Subcutaneous adipose tissue (tissue), 4 donors: ENCODE measurements around the gene KCNQ5. TPM values are rescaled to one million over a fixed set of nuclear protein-coding genes. Genes with fewer than 3 reads are reported as not detected.

Experiments
- total RNA-seq, 4 donors: library from RNA; depleted of rRNA; stranded (reverse); fragments of >200 nt; gene quantifications; one replicate each; pipeline ENCODE4 v1.1.0, GENCODE V29; 2016
- TF ChIP-seq, protein P1 (sequence below): fragments of 450-650 bp; IDR thresholded peaks from one replicate; pipeline ENCODE4 v1.5.1; 2016; ENCODE audit warnings: low read depth, mild to moderate bottlenecking, control low read depth, antibody characterized with exemption, moderate library complexity

KCNQ5 gene
- total RNA-seq, 4 donors from 2014 or later: 0.17 TPM; not detected in 3

DNA sequence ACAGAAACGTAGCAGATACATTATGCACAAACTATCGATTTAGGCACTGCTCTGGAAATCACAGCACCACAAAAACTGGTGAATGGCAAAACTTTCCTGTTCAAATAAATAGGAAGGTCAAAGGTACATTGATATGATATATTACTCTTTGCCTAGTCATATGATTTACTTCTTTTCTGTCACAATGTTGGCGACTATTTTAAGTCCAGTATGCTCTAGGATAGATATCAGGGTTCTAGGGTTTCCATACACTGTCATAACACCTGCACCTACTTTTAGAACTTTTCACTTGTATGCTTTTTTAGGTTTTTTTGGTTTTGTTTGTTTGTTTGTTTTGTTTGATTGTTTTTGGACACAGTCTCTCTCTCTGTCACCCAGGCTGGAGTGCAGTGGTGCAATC is 578.4 kb downstream of the KCNQ5 start:
- TF ChIP-seq, protein P1, sequence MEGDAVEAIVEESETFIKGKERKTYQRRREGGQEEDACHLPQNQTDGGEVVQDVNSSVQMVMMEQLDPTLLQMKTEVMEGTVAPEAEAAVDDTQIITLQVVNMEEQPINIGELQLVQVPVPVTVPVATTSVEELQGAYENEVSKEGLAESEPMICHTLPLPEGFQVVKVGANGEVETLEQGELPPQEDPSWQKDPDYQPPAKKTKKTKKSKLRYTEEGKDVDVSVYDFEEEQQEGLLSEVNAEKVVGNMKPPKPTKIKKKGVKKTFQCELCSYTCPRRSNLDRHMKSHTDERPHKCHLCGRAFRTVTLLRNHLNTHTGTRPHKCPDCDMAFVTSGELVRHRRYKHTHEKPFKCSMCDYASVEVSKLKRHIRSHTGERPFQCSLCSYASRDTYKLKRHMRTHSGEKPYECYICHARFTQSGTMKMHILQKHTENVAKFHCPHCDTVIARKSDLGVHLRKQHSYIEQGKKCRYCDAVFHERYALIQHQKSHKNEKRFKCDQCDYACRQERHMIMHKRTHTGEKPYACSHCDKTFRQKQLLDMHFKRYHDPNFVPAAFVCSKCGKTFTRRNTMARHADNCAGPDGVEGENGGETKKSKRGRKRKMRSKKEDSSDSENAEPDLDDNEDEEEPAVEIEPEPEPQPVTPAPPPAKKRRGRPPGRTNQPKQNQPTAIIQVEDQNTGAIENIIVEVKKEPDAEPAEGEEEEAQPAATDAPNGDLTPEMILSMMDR: no peak

DNA sequence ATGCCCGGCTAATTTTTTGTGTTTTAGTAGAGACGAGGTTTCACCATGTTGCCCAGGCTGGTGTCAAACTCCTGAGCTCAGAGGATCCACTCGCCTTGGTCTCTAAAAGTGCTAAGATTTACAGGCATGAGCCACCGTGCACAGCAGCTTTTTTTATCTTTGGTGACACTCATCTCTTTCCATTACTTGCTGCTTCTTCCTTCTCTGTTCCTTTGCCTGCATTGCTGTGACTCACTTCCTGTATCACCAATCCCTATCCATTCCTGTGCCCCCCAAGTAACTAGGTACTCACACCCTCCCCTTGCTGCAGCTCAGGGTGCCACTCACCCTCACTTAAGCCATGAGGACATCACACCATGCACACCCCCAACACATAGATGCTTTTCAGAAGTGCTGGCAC is 578.9 kb downstream of the KCNQ5 start:
- TF ChIP-seq, protein P1: no peak

DNA sequence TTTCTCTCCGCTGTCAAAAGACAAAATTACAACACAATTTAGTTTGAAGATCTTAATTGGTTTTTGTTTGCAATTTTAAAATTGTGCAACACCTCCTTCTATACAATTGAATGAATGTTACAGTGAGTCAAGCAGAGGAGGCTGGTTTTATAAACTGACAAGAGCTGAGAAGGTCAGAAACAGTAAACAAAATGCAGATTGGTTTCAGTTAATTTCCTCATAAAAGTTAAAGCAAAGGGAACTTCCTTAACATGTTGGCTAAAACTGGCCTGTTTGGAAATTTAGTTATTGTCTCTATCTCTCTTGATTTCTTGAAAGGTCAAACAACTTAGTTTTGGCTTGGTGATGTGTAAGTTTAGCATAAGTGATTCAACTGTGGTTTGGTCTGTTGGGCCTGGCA is 581.2 kb downstream of the KCNQ5 start:
- TF ChIP-seq, protein P1: no peak

DNA sequence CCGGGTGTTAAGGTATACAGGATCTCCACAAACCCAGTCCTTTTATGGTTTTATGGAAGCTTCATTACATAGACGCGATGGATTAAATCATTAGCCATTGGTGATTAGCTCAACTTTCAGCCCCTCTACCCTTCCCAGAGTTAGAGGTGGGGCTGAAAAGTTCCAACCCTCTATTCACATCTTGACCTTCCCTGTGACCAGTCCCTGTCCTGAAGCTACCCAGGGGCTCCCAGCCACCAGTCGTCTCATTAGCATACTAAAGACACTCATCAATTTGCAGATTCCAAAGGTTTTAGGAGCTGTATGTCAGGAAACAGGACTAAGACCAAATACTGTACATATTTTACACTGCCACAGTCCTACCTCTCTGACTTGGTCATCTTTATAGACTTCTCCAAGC is 582.4 kb downstream of the KCNQ5 start:
- TF ChIP-seq, protein P1: no peak

DNA sequence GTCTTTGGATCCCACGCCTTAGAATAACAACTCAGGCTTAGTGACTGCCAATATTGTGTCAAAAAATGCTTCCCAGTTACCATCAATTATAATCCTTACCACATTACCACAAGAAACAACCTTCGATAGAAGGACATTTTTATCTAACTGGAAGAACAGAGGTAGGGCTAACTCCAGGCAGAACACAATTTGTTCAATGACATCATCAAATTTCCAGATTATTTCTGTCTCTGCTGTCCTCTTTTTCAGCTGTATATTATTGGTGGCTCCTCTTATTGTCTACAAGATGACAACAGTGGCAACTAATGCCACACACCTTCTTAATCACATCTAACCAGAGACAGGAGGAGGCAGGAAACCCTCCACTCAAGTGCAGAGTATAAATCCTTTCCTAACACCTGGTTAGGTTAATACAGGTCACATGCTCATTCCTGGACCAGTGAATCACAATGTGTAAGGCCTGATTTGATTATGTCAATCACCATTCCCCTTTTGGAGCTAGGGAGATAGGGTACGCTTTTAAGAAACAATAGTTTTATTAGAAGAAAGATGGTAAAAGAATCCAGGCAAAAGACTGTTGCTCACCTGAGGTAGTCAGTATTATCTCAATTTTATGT is 585.5 kb downstream of the KCNQ5 start:
- TF ChIP-seq, protein P1: no peak

DNA sequence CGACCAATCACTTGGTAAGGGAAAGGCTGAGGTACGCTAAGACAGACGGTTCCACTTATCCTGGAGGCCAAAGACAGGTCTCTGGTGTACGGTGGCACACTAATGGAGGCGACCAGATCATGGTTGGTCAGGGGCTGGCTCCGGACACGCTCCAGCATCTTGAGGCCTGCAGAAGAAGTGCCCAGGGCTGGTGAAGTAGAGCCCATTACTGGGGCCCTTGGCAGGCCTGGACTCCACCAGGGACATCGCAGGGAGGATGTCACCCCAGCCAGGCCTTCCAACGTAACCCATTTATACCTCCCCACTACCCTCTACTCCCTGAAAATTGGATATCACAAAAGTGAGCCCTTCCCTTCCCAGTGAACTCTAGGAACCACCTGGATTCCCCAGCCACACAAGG is 587.3 kb downstream of the KCNQ5 start:
- TF ChIP-seq, protein P1: no peak

DNA sequence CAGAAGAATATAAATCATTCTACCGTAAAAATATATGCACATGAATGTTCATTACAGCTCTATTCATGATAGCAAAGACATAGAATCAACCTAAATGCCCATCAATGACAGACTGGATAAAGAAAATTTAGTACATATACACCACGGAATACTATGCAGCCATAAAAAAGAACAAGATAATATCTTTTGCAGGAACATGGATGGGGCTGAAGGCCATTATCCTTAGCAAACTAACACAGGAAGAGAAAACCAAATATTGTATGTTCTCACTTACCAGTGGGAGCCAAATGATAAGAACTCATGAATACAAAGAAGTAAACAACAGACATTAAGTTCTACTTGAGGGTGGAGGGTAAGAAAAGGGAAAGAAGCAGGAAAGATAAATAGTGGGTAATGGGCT is 595.0 kb downstream of the KCNQ5 start:
- TF ChIP-seq, protein P1: no peak
